SK-N-SH (cell line): ENCODE results near the gene DRGX. TPM values are rescaled to one million over a fixed set of nuclear protein-coding genes. Genes with fewer than 3 reads are reported as not detected.

ENCODE experiments used
- CTCF ChIA-PET: fragments of 300-600, 350-600 bp; formaldehyde crosslinking; extraction: SDS; loops from one replicate; lab custom pipeline; 2021; lab: Yijun Ruan, JAX
- POLR2A ChIA-PET: fragments of 350-600 bp; sonication (Branson Sonifier 250); formaldehyde crosslinking; extraction: SDS; loops from one replicate; lab custom pipeline; 2020; ENCODE audit warnings: antibody characterized with exemption, inconsistent platforms; lab: Yijun Ruan, JAX
- DNase-seq: peaks from one replicate; pipeline ENCODE4 v3.0.0; 2012
- H2AFZ ChIP-seq: fragments of 200-600 bp; sonication (generic); 2 replicates; pipeline ENCODE4 v1.8.1; 2016; ENCODE audit warnings: antibody characterized with exemption, mild to moderate bottlenecking, low read depth
- H3F3A ChIP-seq: fragments of 200-600 bp; sonication (generic); replicated peaks from 2 replicates; pipeline ENCODE3; 2016; ENCODE audit warnings: antibody characterized with exemption, mild to moderate bottlenecking; ENCODE audit not compliant: insufficient read depth
- H3K27ac ChIP-seq, 2 experiments: fragments of 200-500 bp in 1 of 2; fragments of 200-600 bp in 1 of 2; sonication (Bioruptor generic) in 1 of 2; sonication (generic), shearing (Covaris generic) in 1 of 2; 2 replicates each; pipeline versions ENCODE4 v1.5.1 to v1.6.1; 2014 to 2016; ENCODE audit warnings: low read depth in 2 of 2, inconsistent platforms in 1 of 2, low read length in 1 of 2, mild to moderate bottlenecking in 1 of 2, mixed read lengths in 1 of 2
- H3K27me3 ChIP-seq: fragments of 200-600 bp; sonication (generic), shearing (Covaris generic); 2 replicates; pipeline ENCODE4 v1.6.1; 2016; ENCODE audit warnings: mixed run types; ENCODE audit not compliant: insufficient read depth
- H3K36me3 ChIP-seq, 2 experiments: fragments of 200-500 bp in 1 of 2; fragments of 200-600 bp in 1 of 2; sonication (Bioruptor generic) in 1 of 2; sonication (generic) in 1 of 2; replicated peaks in 1 of 2; 2 replicates each; pipeline versions ENCODE3 to v1.5.1; 2014 to 2016; ENCODE audit warnings: low read length in 1 of 2, mild to moderate bottlenecking in 1 of 2; ENCODE audit not compliant: insufficient read depth in 2 of 2, control insufficient read depth in 1 of 2
- H3K4me1 ChIP-seq, 2 experiments: fragments of 200-500 bp in 1 of 2; fragments of 200-600 bp in 1 of 2; sonication (Bioruptor generic) in 1 of 2; sonication (generic), shearing (Covaris generic) in 1 of 2; 2 replicates each; pipeline versions ENCODE4 v1.5.1 to v1.6.1; 2014 to 2016; ENCODE audit warnings: low read depth in 1 of 2, low read length in 1 of 2, mixed run types in 1 of 2; ENCODE audit not compliant: insufficient read depth in 2 of 2, control insufficient read depth in 1 of 2
- H3K4me2 ChIP-seq: fragments of 200-600 bp; sonication (generic), shearing (Covaris generic); 2 replicates; pipeline ENCODE4 v1.6.1; 2017; ENCODE audit warnings: mixed run types
- H3K4me3 ChIP-seq, 2 experiments: fragments of 200-500 bp in 1 of 2; fragments of 200-600 bp in 1 of 2; sonication (Bioruptor generic) in 1 of 2; sonication (generic), shearing (Covaris generic) in 1 of 2; 2 replicates each; pipeline versions ENCODE4 v1.5.1 to v1.8.1; 2014 to 2016; ENCODE audit warnings: low read depth in 2 of 2, inconsistent platforms in 1 of 2, low read length in 1 of 2, mild to moderate bottlenecking in 1 of 2, mixed read lengths in 1 of 2, moderate library complexity in 1 of 2
- H3K79me2 ChIP-seq: fragments of 200-600 bp; sonication (generic); 2 replicates; pipeline ENCODE4 v1.8.1; 2017; ENCODE audit warnings: mild to moderate bottlenecking; ENCODE audit not compliant: insufficient read depth
- H3K9ac ChIP-seq: fragments of 200-600 bp; sonication (generic); 2 replicates; pipeline ENCODE4 v1.6.1; 2017; ENCODE audit warnings: mixed run types
- H3K9me2 ChIP-seq: fragments of 200-600 bp; sonication (generic); 2 replicates; pipeline ENCODE4 v1.6.1; 2017; ENCODE audit warnings: mixed run types
- H3K9me3 ChIP-seq: fragments of 200-600 bp; sonication (generic); 2 replicates; pipeline ENCODE4 v1.6.1; 2017; ENCODE audit warnings: mixed run types, mild to moderate bottlenecking, moderate library complexity
- H4K20me1 ChIP-seq: fragments of 200-600 bp; sonication (generic); 2 replicates; pipeline ENCODE4 v1.6.1; 2017; ENCODE audit warnings: mild to moderate bottlenecking, mixed run types; ENCODE audit not compliant: insufficient read depth
- CHD2 ChIP-seq: fragments of 150-350 bp; IDR thresholded peaks from 2 replicates; pipeline ENCODE4 v1.6.1; 2018; ENCODE audit warnings: low read length; ENCODE audit not compliant: partially characterized antibody
- GABPA ChIP-seq: IDR thresholded peaks from 2 replicates; pipeline ENCODE4 v1.4.0; 2012; ENCODE audit warnings: low read depth, mild to moderate bottlenecking
- NFIC ChIP-seq: IDR thresholded peaks from 2 replicates; pipeline ENCODE4 v1.4.0; 2012; ENCODE audit warnings: borderline replicate concordance
- RCOR1 ChIP-seq: fragments of 150-350 bp; IDR thresholded peaks from 2 replicates; pipeline ENCODE4 v1.6.1; 2017; ENCODE audit warnings: antibody characterized with exemption, low read length
- RFX5 ChIP-seq: IDR thresholded peaks from 2 replicates; pipeline ENCODE4 v1.6.1; 2012; ENCODE audit warnings: mild to moderate bottlenecking, improper control_type of control experiment, low read length
- SIN3A ChIP-seq: IDR thresholded peaks from 2 replicates; pipeline ENCODE4 v1.6.1; 2012; ENCODE audit warnings: low read depth, mild to moderate bottlenecking, low read length, moderate library complexity, borderline replicate concordance
- SMC3 ChIP-seq: IDR thresholded peaks from 2 replicates; pipeline ENCODE4 v1.6.1; 2012; ENCODE audit warnings: low read depth, low read length, improper control_type of control experiment
- TCF12 ChIP-seq: IDR thresholded peaks from 2 replicates; pipeline ENCODE4 v1.4.0; 2012
- WGBS: methylation state at CpG from one replicate; pipeline ENCODE4 v1.1.6; 2017; ENCODE audit warnings: low lambda C conversion rate; 5-methylcytosine and 5-hydroxymethylcytosine counted together
- polyA plus RNA-seq, 3 experiments: library from polyadenylated mRNA; depleted of rRNA; stranded (reverse); fragments of >200 nt; gene quantifications; 2 replicates each; pipeline ENCODE4 v1.2.3, GENCODE V29; 2012
- TF ChIP-seq, protein P1 (sequence below): IDR thresholded peaks from 2 replicates; pipeline ENCODE4 v1.4.0; 2012; ENCODE audit warnings: low read depth, borderline replicate concordance
- TF ChIP-seq, protein P2 (sequence below): IDR thresholded peaks from 2 replicates; pipeline ENCODE4; 2012
- TF ChIP-seq, protein P3 (sequence below): IDR thresholded peaks from 2 replicates; pipeline ENCODE4 v1.4.0; 2012; ENCODE audit warnings: low read depth
- TF ChIP-seq, protein P4 (sequence below): fragments of 150-350 bp; IDR thresholded peaks from 2 replicates; pipeline ENCODE4 v1.6.1; 2016; ENCODE audit warnings: mild to moderate bottlenecking, low read depth, low read length
- TF ChIP-seq, protein P5 (sequence below): IDR thresholded peaks from 2 replicates; pipeline ENCODE4 v1.6.1; 2012; ENCODE audit warnings: mild to moderate bottlenecking, low read depth, low read length, moderate library complexity

Gene DRGX
- polyA plus RNA-seq, 1 of the 3 experiments (the other 2 are of a cell fraction): not detected

DNA sequence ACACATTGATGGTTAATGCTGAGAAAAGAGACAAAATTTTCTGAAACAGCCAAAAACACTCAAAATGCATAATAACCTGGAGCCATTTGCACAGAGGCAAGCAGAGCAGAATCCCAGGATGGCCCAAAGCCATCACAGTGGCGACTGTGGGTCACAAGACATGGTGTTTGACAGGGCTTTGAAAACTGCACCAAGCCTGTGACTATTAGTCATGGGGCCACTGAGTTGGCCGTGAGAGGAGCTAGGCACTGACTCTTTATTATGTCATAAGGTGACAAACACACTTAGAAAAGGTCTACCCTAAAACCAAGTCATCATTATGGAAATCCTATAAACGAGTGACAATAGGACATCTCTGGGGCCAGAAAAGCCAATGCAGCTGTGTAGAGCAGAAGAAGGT lies 23.9 kb downstream of the DRGX start (continued):
- TF ChIP-seq, protein P1, sequence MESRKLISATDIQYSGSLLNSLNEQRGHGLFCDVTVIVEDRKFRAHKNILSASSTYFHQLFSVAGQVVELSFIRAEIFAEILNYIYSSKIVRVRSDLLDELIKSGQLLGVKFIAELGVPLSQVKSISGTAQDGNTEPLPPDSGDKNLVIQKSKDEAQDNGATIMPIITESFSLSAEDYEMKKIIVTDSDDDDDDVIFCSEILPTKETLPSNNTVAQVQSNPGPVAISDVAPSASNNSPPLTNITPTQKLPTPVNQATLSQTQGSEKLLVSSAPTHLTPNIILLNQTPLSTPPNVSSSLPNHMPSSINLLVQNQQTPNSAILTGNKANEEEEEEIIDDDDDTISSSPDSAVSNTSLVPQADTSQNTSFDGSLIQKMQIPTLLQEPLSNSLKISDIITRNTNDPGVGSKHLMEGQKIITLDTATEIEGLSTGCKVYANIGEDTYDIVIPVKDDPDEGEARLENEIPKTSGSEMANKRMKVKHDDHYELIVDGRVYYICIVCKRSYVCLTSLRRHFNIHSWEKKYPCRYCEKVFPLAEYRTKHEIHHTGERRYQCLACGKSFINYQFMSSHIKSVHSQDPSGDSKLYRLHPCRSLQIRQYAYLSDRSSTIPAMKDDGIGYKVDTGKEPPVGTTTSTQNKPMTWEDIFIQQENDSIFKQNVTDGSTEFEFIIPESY: no peak
- no peak for TF ChIP-seq SIN3A
- no peak for TF ChIP-seq NFIC
- TF ChIP-seq, protein P2, sequence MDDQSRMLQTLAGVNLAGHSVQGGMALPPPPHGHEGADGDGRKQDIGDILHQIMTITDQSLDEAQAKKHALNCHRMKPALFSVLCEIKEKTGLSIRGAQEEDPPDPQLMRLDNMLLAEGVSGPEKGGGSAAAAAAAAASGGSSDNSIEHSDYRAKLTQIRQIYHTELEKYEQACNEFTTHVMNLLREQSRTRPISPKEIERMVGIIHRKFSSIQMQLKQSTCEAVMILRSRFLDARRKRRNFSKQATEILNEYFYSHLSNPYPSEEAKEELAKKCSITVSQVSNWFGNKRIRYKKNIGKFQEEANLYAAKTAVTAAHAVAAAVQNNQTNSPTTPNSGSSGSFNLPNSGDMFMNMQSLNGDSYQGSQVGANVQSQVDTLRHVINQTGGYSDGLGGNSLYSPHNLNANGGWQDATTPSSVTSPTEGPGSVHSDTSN: no peak
- no peak for TF ChIP-seq TCF12
- no peak for TF ChIP-seq RFX5

DNA sequence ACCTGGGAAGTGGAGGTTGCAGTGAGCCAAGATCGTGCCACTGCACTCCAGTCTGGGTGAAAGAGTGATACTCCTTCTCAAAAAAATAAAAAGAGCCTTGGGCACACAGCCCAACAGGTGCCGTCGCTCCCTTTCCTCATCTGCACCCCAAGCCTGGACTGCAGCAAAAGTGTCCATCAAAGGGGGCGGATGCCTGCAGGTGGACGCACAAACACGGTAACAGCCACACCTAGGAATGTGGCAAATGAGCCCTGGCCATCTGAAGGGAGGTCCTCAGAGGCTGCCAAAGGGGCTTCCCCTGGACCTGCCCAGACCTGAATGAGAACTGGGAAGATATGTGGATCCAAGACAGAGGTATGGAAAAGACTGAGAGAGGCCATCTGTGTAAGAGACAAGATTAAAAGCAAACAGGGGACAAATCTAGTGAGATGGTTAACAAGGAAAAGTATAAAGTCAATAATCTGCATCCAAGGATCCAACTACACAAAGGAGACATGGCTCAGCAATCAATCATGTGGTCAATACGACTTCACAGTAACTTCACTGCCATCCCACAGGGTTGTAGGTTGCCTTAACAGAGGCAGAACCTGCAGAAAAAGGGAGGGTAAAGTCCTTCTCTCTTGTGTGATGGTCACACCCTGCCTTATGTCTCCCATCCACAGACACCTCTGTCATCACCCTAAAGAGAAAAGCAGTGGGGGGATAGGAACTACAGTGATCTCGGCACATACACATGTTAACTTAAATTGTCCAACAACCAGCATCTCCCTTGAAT lies 25.4 kb downstream of the DRGX start:
- Histone ChIP-seq H3K79me2 (no peaks in the 10 kb centered on the region), H3K27ac (no peak overlapping the region), H3K4me2 (no peak overlapping the region), H3K9me2 (no peaks in the 10 kb centered on the region), H3K4me1 (peaks cover 0 to under 1% of the 10 kb centered on the region in 2 experiments; a peak in 1 of 4 replicates), H3K9ac (no peak overlapping the region), H3K9me3 (no peaks in the 10 kb centered on the region), H3F3A (no peaks in the 10 kb centered on the region), H2AFZ (no peak overlapping the region), H4K20me1 (no peaks in the 10 kb centered on the region), H3K4me3 (no peak overlapping the region), H3K36me3 (no peaks in the 10 kb centered on the region), H3K27me3 (no peaks in the 10 kb centered on the region)
- POLR2A ChIA-PET: no interaction called here
- no peak for DNase-seq
- WGBS: 65% methylated on average over 8 of the region's 8 CpGs
- TF ChIP-seq CHD2 (no peak), SMC3 (no peak), RCOR1 (no peak), GABPA (no peak)
- TF ChIP-seq, protein P3, sequence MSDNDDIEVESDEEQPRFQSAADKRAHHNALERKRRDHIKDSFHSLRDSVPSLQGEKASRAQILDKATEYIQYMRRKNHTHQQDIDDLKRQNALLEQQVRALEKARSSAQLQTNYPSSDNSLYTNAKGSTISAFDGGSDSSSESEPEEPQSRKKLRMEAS: no peak
- TF ChIP-seq, protein P4, sequence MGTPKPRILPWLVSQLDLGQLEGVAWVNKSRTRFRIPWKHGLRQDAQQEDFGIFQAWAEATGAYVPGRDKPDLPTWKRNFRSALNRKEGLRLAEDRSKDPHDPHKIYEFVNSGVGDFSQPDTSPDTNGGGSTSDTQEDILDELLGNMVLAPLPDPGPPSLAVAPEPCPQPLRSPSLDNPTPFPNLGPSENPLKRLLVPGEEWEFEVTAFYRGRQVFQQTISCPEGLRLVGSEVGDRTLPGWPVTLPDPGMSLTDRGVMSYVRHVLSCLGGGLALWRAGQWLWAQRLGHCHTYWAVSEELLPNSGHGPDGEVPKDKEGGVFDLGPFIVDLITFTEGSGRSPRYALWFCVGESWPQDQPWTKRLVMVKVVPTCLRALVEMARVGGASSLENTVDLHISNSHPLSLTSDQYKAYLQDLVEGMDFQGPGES: no peak
- TF ChIP-seq, protein P5, sequence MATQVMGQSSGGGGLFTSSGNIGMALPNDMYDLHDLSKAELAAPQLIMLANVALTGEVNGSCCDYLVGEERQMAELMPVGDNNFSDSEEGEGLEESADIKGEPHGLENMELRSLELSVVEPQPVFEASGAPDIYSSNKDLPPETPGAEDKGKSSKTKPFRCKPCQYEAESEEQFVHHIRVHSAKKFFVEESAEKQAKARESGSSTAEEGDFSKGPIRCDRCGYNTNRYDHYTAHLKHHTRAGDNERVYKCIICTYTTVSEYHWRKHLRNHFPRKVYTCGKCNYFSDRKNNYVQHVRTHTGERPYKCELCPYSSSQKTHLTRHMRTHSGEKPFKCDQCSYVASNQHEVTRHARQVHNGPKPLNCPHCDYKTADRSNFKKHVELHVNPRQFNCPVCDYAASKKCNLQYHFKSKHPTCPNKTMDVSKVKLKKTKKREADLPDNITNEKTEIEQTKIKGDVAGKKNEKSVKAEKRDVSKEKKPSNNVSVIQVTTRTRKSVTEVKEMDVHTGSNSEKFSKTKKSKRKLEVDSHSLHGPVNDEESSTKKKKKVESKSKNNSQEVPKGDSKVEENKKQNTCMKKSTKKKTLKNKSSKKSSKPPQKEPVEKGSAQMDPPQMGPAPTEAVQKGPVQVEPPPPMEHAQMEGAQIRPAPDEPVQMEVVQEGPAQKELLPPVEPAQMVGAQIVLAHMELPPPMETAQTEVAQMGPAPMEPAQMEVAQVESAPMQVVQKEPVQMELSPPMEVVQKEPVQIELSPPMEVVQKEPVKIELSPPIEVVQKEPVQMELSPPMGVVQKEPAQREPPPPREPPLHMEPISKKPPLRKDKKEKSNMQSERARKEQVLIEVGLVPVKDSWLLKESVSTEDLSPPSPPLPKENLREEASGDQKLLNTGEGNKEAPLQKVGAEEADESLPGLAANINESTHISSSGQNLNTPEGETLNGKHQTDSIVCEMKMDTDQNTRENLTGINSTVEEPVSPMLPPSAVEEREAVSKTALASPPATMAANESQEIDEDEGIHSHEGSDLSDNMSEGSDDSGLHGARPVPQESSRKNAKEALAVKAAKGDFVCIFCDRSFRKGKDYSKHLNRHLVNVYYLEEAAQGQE: no peak
- CTCF ChIA-PET: no interaction called here
